Neural crest cell (in vitro differentiated cells): ENCODE measurements around the gene C5. TPM values are rescaled to one million over a fixed set of nuclear protein-coding genes. Genes with fewer than 3 reads are reported as not detected.

Source experiments
- DNase-seq: peaks from one replicate; pipeline ENCODE4 v3.0.0; 2021; ENCODE audit warnings: low read depth, mixed read lengths, low spot score
- H3K27ac Mint-ChIP-seq: one replicate; pipeline ENCODE4 v1.8.0; 2021; ENCODE audit warnings: mild to moderate bottlenecking, mixed read lengths; ENCODE audit not compliant: unreplicated experiment
- H3K27me3 Mint-ChIP-seq: 2 replicates; pipeline ENCODE4 v1.8.0; 2021; ENCODE audit warnings: low read depth, mild to moderate bottlenecking, mixed read lengths
- H3K36me3 Mint-ChIP-seq: 2 replicates; pipeline ENCODE4 v1.8.0; 2021; ENCODE audit warnings: low read depth, mild to moderate bottlenecking, mixed read lengths
- H3K4me1 Mint-ChIP-seq: 2 replicates; pipeline ENCODE4 v1.8.0; 2021; ENCODE audit warnings: mixed read lengths
- H3K4me3 Mint-ChIP-seq: one replicate; pipeline ENCODE4 v1.8.0; 2021; ENCODE audit warnings: mild to moderate bottlenecking, mixed read lengths
- H3K9me3 Mint-ChIP-seq: 2 replicates; pipeline ENCODE4 v1.8.0; 2021; ENCODE audit warnings: mixed read lengths
- CTCF ChIP-seq: fragments of 200-600 bp; sonication (generic); conservative IDR thresholded peaks from 2 replicates; pipeline ENCODE4 v1.5.0; 2021; ENCODE audit warnings: antibody characterized with exemption, mild to moderate bottlenecking
- total RNA-seq: library from RNA; stranded (reverse); gene quantifications from 2 replicates; pipeline ENCODE4 v1.2.1, GENCODE V29; 2021

Gene C5
- total RNA-seq, 1 donor from 2014 or later, result 9.4 TPM

- no peak for DNase-seq
- TF ChIP-seq CTCF, result no peak
- peak overlapping the region; percentile 77 for H3K4me3 Mint-ChIP-seq
- peaks cover 38% of the 10 kb centered on the region for H3K4me1 Mint-ChIP-seq
- H3K36me3 Mint-ChIP-seq, result no peaks in the 10 kb centered on the region
- no peaks in the 10 kb centered on the region for H3K27me3 Mint-ChIP-seq
- H3K9me3 Mint-ChIP-seq, result no peaks in the 10 kb centered on the region
- H3K27ac Mint-ChIP-seq, result peak overlapping the region; percentile 9
Measured at GRCh38 chr9:120928015-120928482, 122.0 kb downstream of the C5 start.

- Mint-ChIP-seq H3K4me3 (peak overlapping the region; percentile 68), H3K27me3 (no peaks in the 10 kb centered on the region), H3K27ac (no peak overlapping the region)
Measured at GRCh38 chr9:120927269-120928014, 122.6 kb downstream of the C5 start.

GRCh38 chr9:120926397-120926928 lies 123.6 kb downstream of the C5 start, which contains the start of gene TRAF1:
Gene TRAF1, minus strand, starts transcription at chr9:120926796. Its CDS starts 721 bp downstream, at chr9:120926075.
- H3K36me3 Mint-ChIP-seq, result no peaks in the 10 kb centered on the region
- H3K27me3 Mint-ChIP-seq, result no peaks in the 10 kb centered on the region
- H3K27ac Mint-ChIP-seq, result peak within 1 kb of the TSS; percentile 58
- H3K4me3 Mint-ChIP-seq, result peak within 1 kb of the TSS; percentile 68
- H3K9me3 Mint-ChIP-seq, result no peaks in the 10 kb centered on the region
- no peak for DNase-seq
- peaks cover 32% of the 10 kb centered on the region for H3K4me1 Mint-ChIP-seq
- TF ChIP-seq CTCF, result no peak

More at GRCh38 chr9:120927269-120928014, 122.6 kb downstream of the C5 start:
- no peaks in the 10 kb centered on the region for H3K36me3 Mint-ChIP-seq
- DNase-seq, result no peak
- no peaks in the 10 kb centered on the region for H3K9me3 Mint-ChIP-seq
- no peak for TF ChIP-seq CTCF
- peaks cover 36% of the 10 kb centered on the region for H3K4me1 Mint-ChIP-seq

- Mint-ChIP-seq H3K9me3 (no peaks in the 10 kb centered on the region), H3K4me3 (no peak overlapping the region), H3K4me1 (peaks cover 30% of the 10 kb centered on the region), H3K27me3 (no peaks in the 10 kb centered on the region), H3K36me3 (no peaks in the 10 kb centered on the region), H3K27ac (peak overlapping the region; percentile 58)
- no peak for TF ChIP-seq CTCF
- DNase-seq, result no peak
Measured at GRCh38 chr9:120925535-120926396, 124.3 kb downstream of the C5 start.

- Mint-ChIP-seq H3K4me3 (no peak overlapping the region), H3K9me3 (no peaks in the 10 kb centered on the region), H3K27me3 (no peaks in the 10 kb centered on the region), H3K4me1 (peaks cover 34% of the 10 kb centered on the region), H3K36me3 (no peaks in the 10 kb centered on the region), H3K27ac (no peak overlapping the region)
- no peak for DNase-seq
- no peak for TF ChIP-seq CTCF
Measured at GRCh38 chr9:120924698-120925534, 125.2 kb downstream of the C5 start.
